Measurements from ENCODE around the gene CALCA. TPM values are rescaled to one million over a fixed set of nuclear protein-coding genes. Genes with fewer than 3 reads are reported as not detected.

Gene CALCA
- total RNA-seq, 2 donors from 2014 or later: not detected

DNA sequence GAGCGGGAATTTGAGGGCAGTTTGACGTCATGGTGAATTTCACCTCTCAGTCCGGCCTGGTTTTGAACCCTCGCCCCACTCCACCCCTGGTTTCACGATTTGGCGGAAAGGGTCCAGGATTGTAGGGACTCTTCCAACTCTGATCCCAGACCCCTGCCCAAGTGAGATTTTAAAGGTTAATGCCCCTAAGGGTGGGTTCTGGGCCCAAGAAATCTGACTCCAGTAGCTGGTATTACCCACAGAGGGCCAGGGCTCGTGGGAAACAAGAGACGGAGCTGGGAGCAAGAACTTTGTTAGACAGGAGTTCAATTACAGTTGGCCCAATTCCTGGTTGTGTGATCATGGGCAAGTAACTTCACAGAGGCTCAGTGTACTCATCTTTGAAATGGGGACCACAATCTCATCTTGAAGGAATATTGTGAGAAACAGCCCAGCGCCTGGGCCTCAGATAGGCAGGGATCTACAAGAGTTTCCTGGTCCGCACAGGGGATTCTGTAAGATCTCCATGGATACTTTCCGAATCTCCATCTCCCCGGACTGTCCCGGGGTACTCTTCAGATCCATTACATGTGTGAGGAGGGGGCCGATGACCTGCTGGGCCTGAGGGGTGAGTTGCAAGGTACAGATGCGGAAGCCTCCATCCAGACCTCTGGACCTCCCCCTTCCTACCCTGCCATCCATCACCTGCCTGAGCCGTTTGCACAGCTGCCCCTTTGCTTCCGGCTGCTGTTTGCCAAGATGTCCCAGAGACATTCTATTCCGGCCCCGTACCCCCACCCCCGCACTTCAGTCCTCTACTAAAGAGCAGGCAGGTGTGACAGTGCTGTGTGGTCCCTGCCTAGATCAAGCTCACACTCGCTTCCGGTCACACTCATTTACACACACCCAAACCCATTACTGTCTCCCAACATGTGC lies 687 bp upstream of the CALCA start:
- ATAC-seq: peak in 1 of 2 donors; percentile 29
- Mint-ChIP-seq H3K36me3 (no peaks in the 10 kb centered on the region), H3K4me1 (ENCODE audit: low read depth in 2 of 2) (peaks cover 21 to 24% of the 10 kb centered on the region in 2 donors), H3K9me3 (no peaks in the 10 kb centered on the region), H3K4me3 (peak overlapping the region; percentile 67), H3K27me3 (peaks cover 62 to 67% of the 10 kb centered on the region in 2 donors), H3K27ac (no peak overlapping the region)
- DNase-seq (ENCODE audit: low spot score): no peak

DNA sequence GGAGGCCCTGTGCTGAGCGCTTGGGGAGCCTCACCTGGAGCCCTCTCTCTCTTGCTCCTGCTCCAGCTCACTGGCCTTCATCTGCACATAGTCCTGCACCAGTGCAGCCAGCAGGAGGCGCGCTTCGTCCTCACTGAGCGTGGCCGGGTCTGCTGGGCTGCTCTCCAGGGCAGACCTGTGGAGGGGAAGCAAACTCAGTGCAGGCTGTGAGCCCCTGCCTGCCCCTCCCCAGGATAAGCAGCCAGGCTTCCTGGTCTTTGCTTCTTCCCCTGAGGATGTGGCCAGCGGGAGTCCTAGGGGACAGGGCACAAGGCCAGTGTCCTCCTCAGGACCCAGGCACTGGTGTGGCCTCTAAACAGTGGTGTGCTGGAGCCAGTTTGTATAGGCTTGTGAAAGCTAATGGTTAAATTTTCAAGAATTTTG lies 2.2 kb downstream of the CALCA start:
- Mint-ChIP-seq H3K4me1 (ENCODE audit: low read depth in 2 of 2) (peaks cover 20 to 21% of the 10 kb centered on the region in 2 donors), H3K9me3 (no peaks in the 10 kb centered on the region), H3K27ac (no peak overlapping the region), H3K4me3 (no peak overlapping the region), H3K36me3 (no peaks in the 10 kb centered on the region), H3K27me3 (peaks cover 59 to 67% of the 10 kb centered on the region in 2 donors)
- DNase-seq (ENCODE audit: low spot score): no peak
- ATAC-seq: peak; percentile 47 to 50

GRCh38 chr11:14967581-14968243 lies 4.4 kb downstream of the CALCA start:
- no peaks in the 10 kb centered on the region for H3K36me3 Mint-ChIP-seq
- peaks cover 2 to 7% of the 10 kb centered on the region in 2 donors for H3K4me1 Mint-ChIP-seq (ENCODE audit: low read depth in 2 of 2)
- H3K27ac Mint-ChIP-seq: no peak overlapping the region
- no peak overlapping the region for H3K4me3 Mint-ChIP-seq
- peaks cover 42 to 50% of the 10 kb centered on the region in 2 donors for H3K27me3 Mint-ChIP-seq
- no peaks in the 10 kb centered on the region for H3K9me3 Mint-ChIP-seq
- DNase-seq (ENCODE audit: low spot score) (no peak), ATAC-seq (no peak)

DNA sequence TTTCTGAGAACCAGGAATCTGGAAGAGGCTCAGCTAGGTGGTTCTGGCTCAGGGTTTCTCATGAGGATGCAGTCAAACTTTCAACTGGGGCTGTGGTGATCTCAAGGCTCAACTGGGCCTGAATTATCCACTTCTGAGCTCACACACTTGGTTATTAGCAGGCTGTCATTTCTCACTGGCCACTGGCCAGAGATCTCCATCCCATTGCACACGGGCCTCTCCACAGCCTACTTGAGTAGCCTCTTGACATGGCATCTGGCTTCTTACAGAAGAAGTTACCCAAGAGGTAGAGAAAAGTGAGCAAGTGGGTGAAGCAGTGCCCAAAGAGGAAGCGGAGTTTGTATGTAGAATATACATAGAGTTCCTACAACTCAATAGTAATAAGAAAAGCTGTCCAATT lies 16.0 kb downstream of the CALCA start:
- no peaks in the 10 kb centered on the region for H3K9me3 Mint-ChIP-seq
- H3K36me3 Mint-ChIP-seq: no peaks in the 10 kb centered on the region
- peaks cover 8 to 17% of the 10 kb centered on the region in 2 donors for H3K27me3 Mint-ChIP-seq
- no peaks in the 10 kb centered on the region for H3K4me1 Mint-ChIP-seq (ENCODE audit: low read depth in 2 of 2)
- ATAC-seq (no peak), DNase-seq (ENCODE audit: low spot score) (no peak)
- H3K4me3 Mint-ChIP-seq: no peak overlapping the region
- H3K27ac Mint-ChIP-seq: no peak overlapping the region

- no peak overlapping the region for H3K27ac Mint-ChIP-seq
Observed at GRCh38 chr11:14954581-14954980, 17.6 kb downstream of the CALCA start.

DNA sequence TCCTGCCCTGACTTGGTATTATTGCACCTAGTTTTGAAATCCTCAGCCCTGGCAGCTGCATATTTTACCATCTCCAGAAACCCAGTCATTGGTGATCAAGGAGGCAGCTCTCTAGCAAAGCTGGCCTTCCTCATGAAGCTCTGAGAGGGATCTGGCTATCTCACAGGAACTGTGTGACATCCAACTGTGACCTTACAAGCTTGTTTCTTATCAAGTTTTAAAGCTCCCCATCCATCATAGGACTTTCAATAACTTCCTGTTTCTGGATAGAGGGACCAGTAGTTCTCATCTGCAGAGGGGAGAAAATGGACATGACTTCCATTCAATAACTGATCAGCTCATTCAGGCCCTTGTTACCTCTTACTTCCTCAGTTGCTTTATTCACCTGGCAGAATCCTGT lies 18.2 kb downstream of the CALCA start:
- DNase-seq (ENCODE audit: low spot score): no peak
- H3K9me3 Mint-ChIP-seq: no peaks in the 10 kb centered on the region
- no peak overlapping the region for H3K27ac Mint-ChIP-seq
- no peaks in the 10 kb centered on the region for H3K4me1 Mint-ChIP-seq (ENCODE audit: low read depth in 2 of 2)
- no peaks in the 10 kb centered on the region for H3K36me3 Mint-ChIP-seq
- H3K27me3 Mint-ChIP-seq: peaks cover 7 to 14% of the 10 kb centered on the region in 2 donors
- H3K4me3 Mint-ChIP-seq: no peak overlapping the region
- no peak for ATAC-seq

More at GRCh38 chr11:14954581-14954980, 17.6 kb downstream of the CALCA start:
- Mint-ChIP-seq H3K4me3 (no peak overlapping the region), H3K4me1 (ENCODE audit: low read depth in 2 of 2) (no peaks in the 10 kb centered on the region), H3K27me3 (peaks cover 7 to 14% of the 10 kb centered on the region in 2 donors), H3K36me3 (no peaks in the 10 kb centered on the region), H3K9me3 (no peaks in the 10 kb centered on the region)
- DNase-seq (ENCODE audit: low spot score) (no peak), ATAC-seq (no peak)

DNA sequence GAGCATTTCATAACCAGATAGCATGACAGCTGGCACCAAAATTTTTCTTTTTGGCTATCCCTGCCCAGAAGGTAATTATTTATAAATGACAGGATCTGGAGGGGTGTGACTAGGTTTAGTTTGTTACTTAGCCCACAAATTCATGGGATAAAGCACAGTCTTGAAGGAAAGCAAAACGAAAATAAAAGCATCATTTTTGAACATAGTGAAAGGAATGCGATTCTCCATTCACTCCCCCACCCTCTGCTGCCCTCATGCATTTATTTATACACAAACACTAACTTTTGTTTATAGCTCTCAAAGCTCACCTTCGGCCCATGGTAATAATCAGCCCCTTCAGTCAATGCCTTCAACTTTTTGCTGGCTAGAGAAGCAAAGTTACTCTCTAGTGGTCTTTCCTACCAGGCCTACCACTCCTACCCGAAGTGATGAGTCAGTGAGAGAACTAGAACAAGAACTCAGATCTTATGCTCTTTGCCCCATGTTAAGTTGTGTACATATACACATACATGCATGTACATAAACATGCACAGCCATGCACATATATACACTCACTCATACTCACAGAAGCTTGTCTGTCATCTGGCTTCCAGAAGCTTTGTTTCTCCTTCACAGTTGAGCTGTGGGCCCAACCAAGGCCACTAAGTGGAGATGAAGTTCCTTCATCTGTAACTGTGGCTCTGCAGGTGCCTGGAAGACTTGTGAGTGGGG lies 22.6 kb downstream of the CALCA start:
- H3K4me3 Mint-ChIP-seq: no peak overlapping the region
- DNase-seq (ENCODE audit: low spot score) (no peak), ATAC-seq (no peak)
- no peaks in the 10 kb centered on the region for H3K4me1 Mint-ChIP-seq (ENCODE audit: low read depth in 2 of 2)
- peaks cover 0 to 6% of the 10 kb centered on the region in 2 donors for H3K27me3 Mint-ChIP-seq
- H3K27ac Mint-ChIP-seq: no peak overlapping the region
- no peaks in the 10 kb centered on the region for H3K9me3 Mint-ChIP-seq
- no peaks in the 10 kb centered on the region for H3K36me3 Mint-ChIP-seq

GRCh38 chr11:14942745-14943144 lies 29.4 kb downstream of the CALCA start:
- ATAC-seq: no peak
- Mint-ChIP-seq H3K9me3 (no peaks in the 10 kb centered on the region), H3K4me1 (ENCODE audit: low read depth in 2 of 2) (no peaks in the 10 kb centered on the region), H3K4me3 (no peak overlapping the region), H3K27me3 (peaks cover 0 to 6% of the 10 kb centered on the region in 2 donors), H3K27ac (no peak overlapping the region), H3K36me3 (no peaks in the 10 kb centered on the region)
- no peak for DNase-seq (ENCODE audit: low spot score)

DNA sequence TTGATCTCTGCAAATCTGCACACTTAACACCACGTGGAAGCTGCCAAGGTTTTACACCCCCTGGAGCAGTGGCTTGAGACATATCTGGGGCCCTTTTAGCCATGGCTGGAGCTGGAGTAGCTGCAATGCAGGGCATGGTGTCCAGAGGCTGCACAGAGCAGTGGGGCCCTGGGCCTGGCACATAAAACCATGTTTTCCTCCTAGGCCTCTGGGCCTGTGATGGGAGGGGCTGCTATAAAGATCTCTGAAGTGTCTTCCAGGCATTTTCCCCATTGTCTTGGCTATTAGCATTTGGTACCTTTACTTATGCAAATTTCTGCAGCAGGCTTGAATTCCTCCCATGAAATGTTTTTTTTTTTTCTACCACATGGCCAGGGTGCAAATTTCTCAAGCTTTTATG lies 33.2 kb downstream of the CALCA start:
- no peaks in the 10 kb centered on the region for H3K9me3 Mint-ChIP-seq
- peaks cover 0 to 9% of the 10 kb centered on the region in 2 donors for H3K27me3 Mint-ChIP-seq
- DNase-seq (ENCODE audit: low spot score): no peak
- H3K27ac Mint-ChIP-seq: no peak overlapping the region
- no peaks in the 10 kb centered on the region for H3K36me3 Mint-ChIP-seq
- no peaks in the 10 kb centered on the region for H3K4me1 Mint-ChIP-seq (ENCODE audit: low read depth in 2 of 2)
- no peak overlapping the region for H3K4me3 Mint-ChIP-seq
- ATAC-seq: no peak

DNA sequence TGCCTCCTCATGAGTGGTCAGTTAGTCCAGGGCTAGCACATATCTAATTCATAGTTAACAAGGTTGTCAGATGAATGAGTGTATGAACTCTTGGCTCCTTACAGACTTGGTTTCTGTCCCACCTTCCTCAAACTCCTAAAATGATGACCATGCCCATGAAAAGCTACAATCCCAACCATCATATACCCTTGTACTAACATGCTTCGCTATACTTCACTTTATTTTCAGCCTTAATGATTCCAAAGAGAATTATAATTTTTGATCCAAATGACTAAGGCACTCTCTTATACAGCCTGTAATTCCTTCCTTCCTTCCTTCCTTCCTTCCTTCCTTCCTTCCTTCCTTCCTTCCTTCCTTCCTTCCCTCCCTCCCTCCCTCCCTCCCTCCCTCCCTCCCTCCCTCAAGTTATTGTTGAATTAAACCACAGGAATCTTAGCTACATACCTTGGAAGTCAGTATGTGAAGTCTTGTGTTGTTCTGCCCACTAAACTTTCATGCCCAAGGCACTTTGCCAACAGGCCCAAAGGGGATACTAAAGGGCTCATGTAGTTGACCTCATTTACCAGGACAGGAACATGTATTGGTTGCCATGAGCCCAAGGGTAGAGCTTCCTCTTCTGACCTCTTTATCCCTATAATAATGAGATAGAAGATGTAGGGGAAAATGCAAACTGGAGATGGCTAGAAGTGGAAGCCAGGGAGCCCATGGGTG lies 37.4 kb downstream of the CALCA start:
- ATAC-seq: no peak
- no peaks in the 10 kb centered on the region for H3K9me3 Mint-ChIP-seq
- no peak overlapping the region for H3K4me3 Mint-ChIP-seq
- H3K27ac Mint-ChIP-seq: no peak overlapping the region
- no peaks in the 10 kb centered on the region for H3K4me1 Mint-ChIP-seq (ENCODE audit: low read depth in 2 of 2)
- no peaks in the 10 kb centered on the region for H3K36me3 Mint-ChIP-seq
- peaks cover 0 to 6% of the 10 kb centered on the region in 2 donors for H3K27me3 Mint-ChIP-seq
- DNase-seq (ENCODE audit: low spot score): no peak

GRCh38 chr11:14932447-14932846 lies 39.7 kb downstream of the CALCA start:
- Mint-ChIP-seq H3K36me3 (peaks cover 5% of the 10 kb centered on the region), H3K4me3 (no peak overlapping the region), H3K9me3 (no peaks in the 10 kb centered on the region), H3K4me1 (ENCODE audit: low read depth in 2 of 2) (no peaks in the 10 kb centered on the region), H3K27me3 (peaks cover 0 to 11% of the 10 kb centered on the region in 2 donors), H3K27ac (no peak overlapping the region)
- DNase-seq (ENCODE audit: low spot score) (no peak), ATAC-seq (peak in 1 of 2 donors; percentile 40)

- H3K27ac Mint-ChIP-seq: no peak overlapping the region
- DNase-seq (ENCODE audit: low spot score) (no peak), ATAC-seq (no peak)
- no peaks in the 10 kb centered on the region for H3K4me1 Mint-ChIP-seq (ENCODE audit: low read depth in 2 of 2)
- H3K9me3 Mint-ChIP-seq: no peaks in the 10 kb centered on the region
- H3K27me3 Mint-ChIP-seq: peaks cover 0 to 14% of the 10 kb centered on the region in 2 donors
- H3K36me3 Mint-ChIP-seq: peaks cover 9% of the 10 kb centered on the region
- H3K4me3 Mint-ChIP-seq: no peak overlapping the region
Observed at GRCh38 chr11:14930369-14930768, 41.8 kb downstream of the CALCA start.

GRCh38 chr11:14927146-14927545 lies 45.0 kb downstream of the CALCA start:
- H3K27me3 Mint-ChIP-seq: peaks cover 0 to 16% of the 10 kb centered on the region in 2 donors
- ATAC-seq (no peak), DNase-seq (ENCODE audit: low spot score) (no peak)
- H3K27ac Mint-ChIP-seq: no peak overlapping the region
- H3K4me3 Mint-ChIP-seq: no peak overlapping the region
- H3K4me1 Mint-ChIP-seq (ENCODE audit: low read depth in 2 of 2): no peaks in the 10 kb centered on the region
- peaks cover 9% of the 10 kb centered on the region for H3K36me3 Mint-ChIP-seq
- H3K9me3 Mint-ChIP-seq: no peaks in the 10 kb centered on the region
